ENCODE results near the gene RASA2.
A peak's percentile ranks its signal among the peaks of the same experiment; 100 is the strongest.
"Not testable (repeated sequence)": the region's sequence is repeated elsewhere in the genome, so short reads cannot be mapped to it uniquely, and the experiment has no call there.

Gene RASA2

DNA sequence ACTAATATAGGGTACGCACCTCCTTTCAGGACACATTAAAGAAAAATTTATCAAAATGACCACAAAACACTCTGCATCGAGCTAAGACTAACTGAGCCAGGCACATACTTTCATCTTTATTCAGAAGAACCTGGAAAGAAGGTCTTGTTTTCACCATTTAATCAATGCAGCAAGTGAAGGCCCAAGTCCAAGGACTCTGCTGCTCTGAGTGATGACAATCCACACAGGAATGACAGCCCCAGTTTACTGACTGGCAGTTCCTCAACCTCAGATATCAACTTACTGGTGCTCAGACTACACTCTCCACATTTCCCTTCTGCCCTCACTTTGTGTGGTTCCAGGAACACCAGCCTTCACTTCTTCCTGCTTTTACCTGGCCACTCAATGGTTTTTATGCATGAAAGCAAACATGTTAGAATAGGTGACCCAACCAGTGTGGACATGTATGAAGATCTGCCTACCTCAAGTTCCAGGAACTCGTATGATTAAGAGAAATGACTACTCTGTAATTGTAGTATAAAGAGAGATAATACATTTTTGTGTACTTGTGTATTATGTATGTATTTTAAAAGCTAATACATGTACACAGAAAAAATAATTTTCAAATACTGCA is 29.1 kb upstream of the RASA2 start:
- DNase-seq = peak; percentile 54

DNA sequence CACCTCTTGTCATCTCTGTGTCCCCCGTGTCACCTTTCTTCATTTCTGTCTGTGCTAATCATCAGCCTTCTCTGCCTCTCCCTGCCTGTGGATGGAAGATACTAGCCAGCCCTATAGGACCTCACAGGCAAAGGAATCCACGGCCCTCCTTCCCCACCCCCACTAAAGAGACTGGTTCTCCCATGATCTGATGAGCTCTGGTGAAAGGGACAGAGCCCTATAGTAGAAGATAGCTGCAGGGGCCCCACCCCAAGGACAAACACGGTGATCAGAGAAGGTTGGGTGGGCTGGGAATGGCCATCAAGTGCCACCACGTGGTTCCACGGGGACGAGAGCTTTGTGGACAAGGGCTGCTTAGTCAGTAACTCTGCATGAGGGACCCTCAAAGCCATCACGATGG is 27.8 kb upstream of the RASA2 start:
- DNase-seq = no peak

DNA sequence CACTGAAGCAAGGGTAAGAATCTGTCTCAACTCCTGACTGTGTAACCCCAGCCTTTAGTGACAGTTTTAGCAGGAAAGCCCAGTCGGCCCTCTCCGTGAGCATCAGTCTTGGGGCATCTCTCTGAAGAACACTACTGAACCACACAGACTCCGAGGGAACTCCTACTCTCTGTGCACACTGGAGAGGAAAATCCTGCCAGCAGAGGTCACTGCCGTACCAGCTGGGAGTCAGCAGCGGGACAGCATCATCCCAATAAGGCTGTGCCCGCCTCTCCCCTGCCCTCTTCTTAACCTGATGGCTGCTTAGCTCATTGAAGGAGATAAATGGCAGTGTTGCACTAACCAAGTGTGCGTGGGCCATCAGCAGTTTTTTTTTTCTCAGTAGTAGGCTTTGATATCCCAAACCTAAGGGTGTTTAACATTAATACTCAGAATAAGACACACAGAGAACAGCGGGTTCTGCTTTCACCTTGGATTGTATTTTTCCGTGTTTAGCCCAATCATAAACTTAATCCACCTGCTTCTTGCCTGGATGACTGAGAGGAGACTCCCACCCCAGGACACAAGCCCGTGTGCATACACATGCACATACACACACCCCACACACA is 26.6 kb upstream of the RASA2 start:
- peak; percentile 84 for DNase-seq

DNA sequence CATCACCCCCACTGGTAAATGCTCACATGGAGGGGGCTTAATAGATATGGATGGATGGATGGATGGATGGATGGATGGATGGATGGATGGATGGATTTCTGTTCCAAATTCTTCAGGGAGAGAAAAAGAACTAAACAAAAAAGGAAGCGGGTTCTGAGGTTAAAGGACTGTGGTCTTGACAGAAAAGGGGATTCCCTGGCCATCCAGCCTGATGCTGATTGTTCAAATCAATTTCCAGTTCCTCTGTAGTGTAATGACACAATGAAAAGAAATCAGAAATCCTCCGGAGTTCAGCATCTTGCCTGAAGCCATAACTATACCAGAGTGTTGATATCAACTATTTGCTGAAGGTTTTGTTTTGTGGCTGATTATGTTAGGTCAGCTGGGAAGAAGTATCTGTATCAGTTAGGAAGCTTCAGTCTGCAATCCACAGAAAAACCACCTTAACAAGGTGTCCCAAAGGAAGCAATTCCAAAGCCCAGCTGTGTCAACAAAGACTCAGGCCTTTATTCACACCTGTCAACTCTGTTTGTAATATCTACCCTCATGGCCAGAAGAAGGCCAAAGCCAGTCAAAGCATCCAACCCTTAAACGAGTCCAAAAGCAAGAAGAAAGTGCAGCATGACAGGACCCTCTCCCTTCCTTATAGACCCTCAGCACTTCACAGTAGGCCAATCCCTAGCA is 24.5 kb upstream of the RASA2 start:
- DNase-seq = no peak

DNA sequence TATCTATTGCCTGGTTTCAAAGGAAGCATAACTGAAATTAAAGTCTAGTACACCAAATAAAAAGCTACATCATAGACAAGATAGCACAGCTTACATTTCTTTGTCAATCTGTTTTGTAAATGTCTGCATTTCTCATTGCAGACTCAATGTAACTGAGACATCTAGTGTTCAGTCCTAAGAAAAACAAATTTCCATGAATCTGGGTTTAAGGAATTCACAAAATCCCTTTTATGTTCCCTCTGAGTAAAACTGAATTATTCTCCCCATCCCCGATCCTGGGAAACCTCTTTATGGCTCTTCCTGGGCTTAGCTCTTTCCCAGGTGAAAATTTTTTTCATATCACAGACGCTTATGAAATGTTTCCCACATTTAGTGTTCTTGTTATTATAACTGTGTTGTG is 21.6 kb upstream of the RASA2 start:
- peak; percentile 71 for DNase-seq

DNA sequence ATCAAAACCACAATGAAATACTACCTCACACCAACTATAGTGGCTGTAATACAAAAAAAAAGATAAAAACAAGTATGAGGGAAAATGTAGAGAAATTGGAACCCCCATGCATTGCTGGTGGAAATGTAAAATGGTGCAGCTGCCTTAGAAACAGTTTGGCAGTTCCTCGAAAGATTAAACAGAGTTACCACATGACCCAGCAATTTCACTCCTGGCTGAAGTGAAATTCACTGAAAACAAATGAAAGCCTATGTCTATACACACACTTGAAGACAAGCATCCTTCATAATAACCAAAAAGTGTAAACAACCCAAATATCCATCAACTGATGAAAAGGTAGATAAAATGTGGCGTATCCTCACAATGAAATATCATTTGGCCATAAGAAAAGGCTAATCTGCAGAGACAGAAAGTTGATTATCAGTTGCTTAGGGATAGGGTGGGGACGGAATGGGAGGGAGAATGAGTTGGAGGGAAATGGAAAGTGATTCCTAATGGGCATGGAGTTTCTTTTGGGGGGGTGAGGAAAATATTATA is 20.1 kb upstream of the RASA2 start:
- DNase-seq = no peak

DNA sequence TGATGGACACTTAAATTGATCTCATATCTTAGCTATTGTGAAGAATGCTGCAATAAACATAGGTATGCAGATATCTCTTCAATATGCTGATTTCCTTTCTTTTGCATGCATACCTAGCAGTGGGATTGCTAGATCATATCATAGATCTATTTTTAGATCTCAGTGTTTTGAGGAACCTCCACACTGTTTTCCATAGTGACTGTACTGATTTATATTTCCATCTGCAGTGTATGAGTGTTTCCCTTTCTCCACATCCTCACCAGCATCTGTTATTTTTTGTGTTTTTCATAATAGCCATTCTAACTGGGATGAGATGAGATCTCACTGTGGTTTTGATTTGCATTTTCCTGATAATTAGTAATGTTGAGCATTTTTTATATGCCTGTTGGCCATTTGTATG is 17.1 kb upstream of the RASA2 start:
- peak; percentile 50 for DNase-seq

DNA sequence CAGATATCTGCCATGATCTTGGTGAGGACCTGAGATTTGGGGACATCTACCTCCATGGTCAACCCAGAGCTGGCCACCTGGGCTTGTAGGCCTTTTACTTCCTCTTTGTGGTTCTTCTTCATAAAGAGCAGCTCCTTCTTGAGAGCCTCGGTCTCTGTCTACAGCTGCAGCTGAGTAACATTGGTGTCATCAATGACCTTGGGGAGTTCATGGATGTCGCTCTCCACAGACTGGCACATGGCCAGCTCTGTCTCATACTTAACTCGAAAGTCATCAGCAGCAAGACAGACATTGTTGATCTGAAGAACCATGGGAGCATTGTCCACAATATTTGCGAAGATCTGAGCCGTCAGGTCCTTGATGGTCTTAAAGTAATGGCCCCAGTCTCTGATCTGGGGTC is 15.7 kb upstream of the RASA2 start:
- peak; percentile 84 for DNase-seq

DNA sequence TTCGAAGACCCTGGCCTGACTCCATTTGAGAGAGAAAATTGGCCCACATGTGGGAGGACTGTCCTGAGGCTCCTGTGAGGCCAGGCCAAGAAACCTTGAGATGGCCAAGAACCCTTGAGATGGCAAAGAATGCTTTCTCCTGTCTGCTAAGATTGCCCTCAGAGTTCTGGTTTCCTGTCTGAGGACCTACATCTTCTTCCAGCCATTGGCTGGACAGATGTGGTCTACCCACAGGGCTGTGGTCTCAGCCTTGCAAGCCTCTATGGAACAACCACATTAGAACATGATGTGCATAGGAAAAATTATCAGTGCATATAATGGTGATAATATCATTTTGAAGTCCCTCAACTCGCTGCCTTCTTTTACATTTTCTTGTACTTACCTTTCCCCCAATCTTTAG is 10.8 kb upstream of the RASA2 start:
- DNase-seq = no peak

DNA sequence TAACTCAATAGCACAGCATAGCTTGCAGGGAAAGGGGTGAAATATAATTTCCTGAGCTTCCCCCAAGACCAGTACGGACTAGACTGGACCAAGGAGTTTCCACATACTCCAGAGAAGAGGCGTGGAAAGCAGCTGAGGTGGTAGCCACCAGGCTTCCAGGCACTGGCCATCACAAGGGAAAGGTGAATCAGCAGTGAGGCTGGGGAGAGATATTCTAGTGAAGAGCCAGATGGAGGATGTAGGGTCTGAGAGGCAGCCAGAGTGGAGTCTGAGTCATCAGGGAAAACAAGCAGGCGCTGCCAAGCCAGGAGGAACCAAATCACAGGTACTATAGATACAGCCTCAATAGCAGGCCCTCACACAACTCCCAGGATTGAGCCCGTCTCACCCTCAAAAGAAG is 9.6 kb upstream of the RASA2 start:
- DNase-seq = peak; percentile 49

DNA sequence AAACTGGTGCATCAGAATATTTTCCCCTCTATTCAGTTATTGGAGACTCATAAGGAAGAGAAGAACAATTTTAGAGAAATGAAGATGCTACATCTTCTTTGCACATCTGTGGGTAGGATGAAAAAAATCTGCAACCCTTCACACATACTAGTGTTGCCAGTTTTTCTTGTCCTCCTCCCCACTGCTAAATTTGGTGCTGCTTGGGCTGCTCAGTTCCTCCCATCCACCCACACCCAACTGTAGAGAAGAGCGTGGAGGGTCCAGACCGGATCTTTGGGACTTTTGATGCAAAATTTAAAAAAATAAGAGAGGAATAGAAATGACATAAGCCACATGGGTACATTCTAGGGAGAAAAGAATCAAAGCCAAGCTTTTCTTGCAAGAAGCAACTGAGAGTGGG is 8.7 kb upstream of the RASA2 start:
- no peak for DNase-seq

DNA sequence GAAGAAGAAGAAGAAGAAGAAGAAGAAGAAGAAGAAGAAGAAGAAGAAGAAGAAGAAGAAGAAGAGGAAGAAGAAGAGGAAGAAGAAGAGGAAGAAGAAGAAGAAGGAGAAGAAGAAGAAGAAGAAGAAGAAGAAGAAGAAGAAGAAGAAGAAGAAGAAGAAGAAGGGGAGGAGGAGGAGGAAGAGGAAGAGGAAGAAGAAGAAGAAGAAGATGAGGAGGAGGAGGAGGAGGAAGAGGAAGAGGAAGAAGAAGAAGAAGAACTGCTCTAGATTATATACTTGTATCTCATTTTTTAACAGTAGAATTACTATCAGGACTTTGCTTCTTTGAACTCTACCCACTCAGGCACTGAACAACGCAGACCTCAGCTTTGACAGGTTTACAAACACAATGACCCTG is 8.0 kb upstream of the RASA2 start:
- not testable (repeated sequence) for DNase-seq

DNA sequence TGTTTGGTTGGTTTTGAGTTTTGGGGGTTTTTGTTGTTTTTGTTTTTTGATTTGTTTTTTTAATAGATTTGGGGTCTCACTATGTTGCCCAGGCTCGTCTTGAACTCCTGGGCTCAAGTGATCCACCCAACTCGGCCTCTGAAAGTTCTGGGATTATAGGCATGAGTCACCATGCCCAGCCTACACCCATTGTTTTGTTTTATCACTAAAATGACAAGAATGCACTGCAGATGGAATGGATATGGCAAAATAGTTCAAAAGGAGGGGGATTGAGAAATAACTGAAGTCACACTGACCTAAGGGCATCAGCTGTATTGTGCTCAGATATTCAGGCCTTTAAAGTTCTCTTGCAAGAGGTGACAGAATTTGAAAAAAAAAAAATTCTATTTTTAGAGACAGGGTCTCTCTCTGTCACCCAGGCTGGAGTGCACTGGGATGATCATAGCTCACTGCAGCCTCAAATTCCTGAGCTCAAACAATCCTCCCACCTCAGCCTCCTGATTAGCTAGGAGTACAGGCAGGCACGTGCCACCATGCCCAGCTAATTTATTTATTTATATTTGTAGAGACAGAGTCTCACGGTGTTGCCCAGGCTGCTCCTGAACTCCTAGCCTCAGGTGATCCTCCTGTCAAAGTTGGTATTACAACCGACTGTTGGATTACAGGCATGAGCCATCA is 4.4 kb upstream of the RASA2 start:
- peak; percentile 94 for DNase-seq

DNA sequence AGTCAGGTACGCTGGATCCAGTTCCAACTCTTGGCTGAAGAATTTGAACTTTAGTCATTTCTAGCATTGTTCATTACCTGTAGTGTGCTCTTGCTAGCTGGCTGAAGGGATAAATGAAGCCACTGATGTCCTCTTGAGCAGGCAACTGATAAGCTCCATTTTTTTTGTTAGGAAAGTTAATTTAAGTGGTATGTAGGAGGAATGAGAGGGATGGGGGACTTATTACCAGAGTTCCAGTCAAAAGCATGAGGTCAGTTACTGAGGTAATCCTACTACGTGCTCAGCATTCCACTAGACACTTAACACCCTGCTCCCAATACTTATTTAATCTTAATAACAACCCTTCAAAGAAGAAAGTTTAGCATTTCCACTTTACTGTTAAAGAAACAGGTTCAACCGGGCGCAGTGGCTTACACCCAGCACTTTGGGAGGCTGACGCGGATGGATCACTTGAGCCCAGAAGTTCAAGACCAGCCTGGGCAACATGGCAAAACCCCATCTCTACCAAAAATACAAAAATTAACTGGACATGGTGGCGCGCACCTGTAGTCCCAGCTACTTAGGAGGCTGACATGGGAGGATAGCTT is 2.0 kb upstream of the RASA2 start:
- DNase-seq = no peak

DNA sequence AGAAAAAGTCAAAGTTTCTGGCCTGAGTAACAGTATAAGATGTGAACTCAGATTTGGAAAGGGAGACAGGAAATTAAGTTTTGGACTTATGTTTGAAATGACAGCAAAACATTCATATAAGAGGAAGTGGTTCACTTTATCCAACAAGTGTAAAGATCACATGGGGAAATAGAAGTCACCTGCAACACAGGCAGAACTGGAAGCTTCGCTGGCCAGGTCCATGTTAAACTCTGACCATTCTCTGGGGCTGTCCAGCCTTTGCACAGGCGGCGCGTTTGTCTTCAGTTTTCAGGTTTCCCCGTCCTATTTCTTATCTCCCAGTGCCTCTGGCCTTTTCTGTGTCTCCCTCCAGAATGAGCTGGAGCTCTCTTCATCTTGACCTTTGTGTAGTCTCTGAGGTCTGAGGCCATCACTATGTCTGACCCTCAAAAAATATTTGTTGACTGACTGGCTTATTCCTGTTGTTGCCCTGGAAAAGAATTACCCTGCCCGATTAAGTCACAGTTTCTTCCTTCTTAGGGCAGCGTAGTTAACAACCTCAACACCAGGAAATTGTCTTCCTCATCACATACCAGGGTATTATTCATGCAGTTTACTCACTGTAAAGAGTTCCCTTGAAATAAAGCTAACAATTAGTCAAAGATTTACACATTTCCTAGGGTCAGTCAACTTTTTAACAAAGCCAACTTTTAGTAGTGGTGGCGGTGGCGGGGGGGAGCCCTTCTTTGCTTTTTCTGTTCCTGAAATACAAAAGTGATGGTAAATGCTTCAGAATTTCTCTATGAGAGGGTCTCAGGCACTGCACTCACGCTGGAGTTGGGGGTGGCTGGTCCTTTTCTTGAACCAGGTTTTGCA is 959 bp upstream of the RASA2 start:
- DNase-seq = peak; percentile 80

DNA sequence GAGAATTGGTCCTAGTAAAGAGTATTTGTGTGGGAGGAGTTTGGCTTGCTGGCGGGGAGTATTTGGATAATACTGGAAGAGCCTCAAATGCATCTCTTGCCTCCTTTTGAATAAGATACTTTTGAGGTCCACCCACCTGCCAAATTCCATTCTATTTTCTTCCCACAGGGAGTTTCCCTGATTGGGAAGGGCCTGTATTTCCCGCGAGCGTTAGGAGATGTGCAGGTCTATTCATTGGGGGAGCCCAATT is 406 bp upstream of the RASA2 start:
- DNase-seq = no peak

DNA sequence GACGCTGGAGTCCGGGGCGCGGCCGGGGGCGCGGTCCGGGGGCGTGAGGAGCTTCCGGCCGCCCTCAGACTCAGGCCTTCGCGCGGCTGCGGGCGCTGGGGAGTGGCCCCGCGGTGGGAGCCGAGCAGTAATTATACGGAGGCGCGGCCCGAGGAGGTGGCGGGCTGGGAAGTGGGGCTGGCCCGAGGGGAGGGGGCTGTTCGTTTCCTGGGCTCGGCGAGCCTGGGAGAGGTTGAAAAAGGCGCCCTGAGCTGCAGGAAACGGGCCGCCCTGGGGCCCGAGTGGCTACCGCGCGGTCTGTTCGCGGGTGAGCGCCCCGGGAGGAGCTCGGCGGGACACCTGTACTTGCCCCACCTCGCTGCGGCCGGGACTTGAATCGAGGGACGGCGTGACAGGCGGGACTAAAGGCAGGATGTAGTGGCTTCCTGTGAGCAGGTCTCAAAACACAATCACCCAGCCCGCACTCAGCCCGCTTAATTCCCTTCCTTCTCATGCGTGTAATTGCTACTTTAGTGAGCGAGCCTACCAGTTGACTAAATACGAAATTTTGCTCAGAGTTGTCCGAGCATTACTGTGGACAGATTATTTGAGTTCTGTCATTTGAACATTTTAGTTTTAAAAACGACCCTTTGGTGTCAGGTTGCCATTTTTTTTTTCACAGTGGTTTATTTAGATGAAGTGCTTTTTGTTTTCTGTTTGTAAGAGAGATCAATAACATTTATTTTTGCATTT is 860 bp downstream of the RASA2 start:
- peak; percentile 55 for DNase-seq

DNA sequence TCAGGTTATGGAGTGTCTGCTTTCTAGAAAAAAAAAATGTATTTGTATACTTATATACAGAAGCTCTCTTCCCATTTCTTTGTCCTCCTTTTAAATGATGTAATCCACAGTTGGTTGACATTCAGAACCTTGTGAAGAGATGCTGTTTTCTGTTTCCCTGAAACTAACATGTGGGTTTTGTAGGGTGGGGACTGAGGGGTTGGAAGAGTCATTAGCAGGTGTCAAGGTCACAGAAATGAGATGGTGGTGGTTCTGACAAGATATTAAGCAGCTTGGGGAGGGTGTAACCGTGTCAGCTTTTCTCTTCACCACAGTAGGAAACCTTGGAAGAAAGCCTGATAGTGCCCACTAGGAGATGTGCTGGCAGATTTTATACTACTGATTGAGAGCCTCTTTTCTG is 2.4 kb downstream of the RASA2 start:
- no peak for DNase-seq

DNA sequence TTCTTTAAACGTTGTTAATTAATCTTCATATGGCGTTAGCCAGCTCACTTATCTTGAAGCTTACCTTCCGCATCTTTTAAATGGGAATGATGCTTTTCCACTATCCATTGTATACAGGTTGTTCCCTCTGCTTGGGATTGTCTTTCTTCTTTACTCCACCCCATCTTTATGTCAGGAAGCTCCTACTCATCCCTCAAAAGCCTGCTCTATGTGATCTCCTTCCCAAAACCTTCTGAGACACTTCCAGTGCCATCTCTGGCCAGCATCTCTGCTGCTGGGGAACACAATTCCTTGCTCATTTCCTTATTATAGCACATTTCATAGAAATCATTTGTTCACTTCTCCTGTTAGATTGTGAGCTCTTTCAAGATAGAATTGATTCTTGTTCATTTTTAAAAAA is 4.3 kb downstream of the RASA2 start:
- no peak for DNase-seq

DNA sequence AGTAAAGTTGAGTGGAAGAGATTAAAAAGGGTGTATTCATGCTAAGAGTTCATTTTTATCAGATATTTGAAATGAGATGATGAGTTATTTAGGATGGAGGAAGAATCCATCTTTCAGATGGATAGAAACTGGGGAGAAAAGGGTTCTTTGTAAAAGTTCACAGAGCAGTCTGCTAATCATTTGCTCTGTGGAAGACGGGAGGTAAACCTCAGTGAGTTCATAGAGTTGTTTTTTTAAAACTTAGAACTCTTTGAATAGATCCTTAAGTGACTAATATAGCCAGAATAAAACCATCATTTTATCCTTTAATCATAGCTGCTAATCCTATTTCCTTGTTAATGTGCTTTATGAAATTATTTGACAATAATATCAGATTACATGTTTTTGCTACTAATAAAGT is 5.1 kb downstream of the RASA2 start:
- DNase-seq = no peak

DNA sequence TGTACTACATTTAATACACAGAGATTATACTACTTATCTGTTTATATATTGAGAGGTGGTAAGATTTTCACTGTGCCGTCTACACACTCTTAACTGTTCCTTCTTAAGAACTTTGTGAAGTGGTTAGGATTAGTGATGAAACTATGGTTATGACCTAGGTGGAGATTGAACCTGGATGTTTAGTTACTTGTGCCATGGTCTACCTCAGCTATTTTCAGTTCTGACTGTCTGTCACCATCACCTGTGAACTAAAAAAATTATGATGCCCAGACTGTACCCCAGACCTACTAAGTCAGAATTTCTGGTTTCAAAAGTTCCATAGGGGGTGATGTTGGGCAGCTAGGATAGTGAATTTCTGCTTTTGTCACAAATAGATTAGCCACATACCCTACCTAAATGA is 6.4 kb downstream of the RASA2 start:
- no peak for DNase-seq

DNA sequence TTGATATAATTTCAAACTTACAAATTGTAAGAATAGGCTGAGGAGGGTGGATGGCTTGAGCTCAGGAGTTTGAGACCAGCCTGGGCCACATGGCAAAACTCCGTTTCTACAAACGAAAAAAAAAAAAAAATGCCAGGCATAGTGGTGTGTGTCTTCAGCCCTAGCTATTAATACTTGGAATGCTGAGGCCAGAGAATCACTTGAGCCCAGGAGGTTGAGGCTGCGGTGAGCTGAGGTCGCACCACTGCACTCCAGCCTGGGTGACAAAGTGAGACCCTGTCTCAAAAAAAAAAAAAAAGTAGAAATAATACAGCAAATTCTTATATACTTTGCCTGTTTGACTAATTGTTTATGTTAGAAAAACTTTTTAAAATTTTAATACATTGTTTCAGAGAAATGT is 10.8 kb downstream of the RASA2 start:
- DNase-seq = not testable (repeated sequence)

Data from fibroblast of skin of back (primary cell).